ENCODE measurements around the gene LDLRAD3.

LDLRAD3 gene

DNA sequence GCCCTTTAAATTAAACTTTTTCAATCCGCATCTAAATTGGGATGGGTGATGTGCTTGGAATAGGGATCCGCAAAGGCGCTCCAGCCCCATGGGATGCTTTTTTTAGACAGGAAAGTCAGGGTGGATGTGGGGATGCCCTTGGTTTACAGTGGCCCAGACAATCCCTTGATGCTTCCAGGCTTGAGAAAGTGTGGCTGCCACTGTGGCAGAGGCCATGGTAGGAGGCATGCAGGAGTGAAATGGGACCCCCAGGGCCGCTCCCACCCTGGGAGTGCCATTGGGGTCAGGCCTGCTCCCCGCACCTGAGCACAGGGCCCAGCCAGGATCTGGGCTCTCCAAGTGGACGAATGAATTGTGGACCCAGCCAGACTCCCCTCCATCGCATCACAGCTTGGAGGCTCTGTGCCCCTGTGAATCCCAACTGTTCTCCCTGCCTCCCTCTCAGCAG lies 269.6 kb downstream of the LDLRAD3 start:
- DNase-seq (no peak), ATAC-seq (no peak)

- ATAC-seq: no peak
Measured at GRCh38 chr11:36214480-36214879, 270.6 kb downstream of the LDLRAD3 start.

DNA sequence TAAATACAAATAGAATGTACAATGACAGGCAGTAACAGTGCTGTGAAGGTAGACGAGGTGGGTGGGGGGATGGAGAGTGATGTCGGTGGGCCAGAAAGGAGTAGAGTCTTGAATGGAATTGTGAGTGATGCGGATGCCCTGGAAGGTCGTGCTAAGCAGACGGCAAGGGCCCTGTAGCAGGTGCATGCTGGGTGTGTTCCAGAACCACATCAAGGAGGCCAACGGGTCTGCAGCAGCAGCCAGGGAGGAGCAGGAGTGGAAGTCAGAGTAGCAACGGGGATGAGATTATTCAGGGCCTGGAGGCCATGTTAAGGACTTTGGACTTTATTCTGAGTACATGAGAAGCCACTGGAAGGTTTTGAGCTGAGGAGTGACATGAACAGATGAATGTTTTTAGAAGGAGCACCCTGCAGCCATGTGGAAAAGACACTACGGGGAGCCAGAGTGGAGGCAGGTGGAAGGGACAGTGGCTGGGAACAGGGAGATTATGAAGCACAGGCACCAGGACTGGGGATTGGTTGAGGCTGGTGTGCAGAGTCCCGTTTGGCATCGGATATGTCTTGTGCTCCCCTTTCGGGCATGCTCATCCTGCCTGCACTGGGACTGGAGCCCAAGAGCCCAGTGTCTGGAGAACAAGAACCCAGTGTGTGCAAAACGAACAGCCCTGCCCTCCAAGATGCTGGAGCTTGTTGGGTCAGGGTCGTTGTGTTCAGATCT lies 271.3 kb downstream of the LDLRAD3 start:
- DNase-seq: no peak
- no peak for ATAC-seq

More at GRCh38 chr11:36214480-36214879, 270.6 kb downstream of the LDLRAD3 start:
- no peak for DNase-seq

- DNase-seq (no peak), ATAC-seq (no peak)
Measured at GRCh38 chr11:36215693-36216060, 271.8 kb downstream of the LDLRAD3 start.

DNA sequence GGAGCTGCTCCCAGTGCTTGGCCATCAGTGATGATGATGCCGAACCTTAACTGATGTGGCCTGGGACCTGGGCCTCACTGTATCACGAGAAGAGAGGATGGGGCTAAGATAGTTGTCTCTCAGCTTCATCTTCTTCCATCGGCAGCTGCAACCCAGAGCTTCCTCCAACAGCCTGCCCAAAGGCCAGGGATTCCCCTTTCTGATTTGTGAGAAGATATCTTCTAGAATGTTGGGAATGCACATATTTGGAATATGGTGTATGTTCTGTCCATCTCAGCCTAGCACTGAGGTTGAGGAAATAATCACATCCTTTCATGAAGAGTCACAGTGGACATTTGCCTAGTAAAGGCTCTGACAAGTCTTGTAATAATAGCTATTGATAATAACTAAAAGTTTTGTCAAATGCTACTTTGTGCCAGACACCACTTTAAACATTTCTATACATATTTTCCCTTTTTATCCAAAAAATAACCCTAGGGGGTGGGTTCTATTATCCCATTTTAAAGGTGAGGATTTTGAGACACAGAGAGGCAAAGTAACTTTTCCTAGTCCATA lies 272.3 kb downstream of the LDLRAD3 start:
- ATAC-seq (no peak), DNase-seq (no peak)

- DNase-seq (no peak), ATAC-seq (no peak)
Measured at GRCh38 chr11:36218283-36218921, 274.5 kb downstream of the LDLRAD3 start.

DNA sequence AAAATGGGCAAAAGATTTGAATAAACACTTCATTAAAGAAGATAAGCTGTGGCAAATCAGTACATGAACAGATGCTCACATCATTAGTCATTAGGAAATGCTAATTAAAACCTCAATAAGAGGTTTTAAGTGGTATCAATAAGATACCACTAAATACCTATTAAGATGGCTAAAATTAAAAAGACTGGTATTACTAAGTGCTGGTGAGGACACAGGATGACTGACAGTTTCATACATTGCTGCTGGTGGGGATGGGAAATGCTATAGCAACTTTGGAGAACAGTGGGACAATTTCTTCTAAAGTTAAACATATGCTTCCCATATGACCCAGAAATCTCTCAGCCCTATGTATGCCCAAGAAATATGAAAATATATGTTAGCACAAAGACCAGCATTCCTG lies 276.1 kb downstream of the LDLRAD3 start:
- DNase-seq: no peak

GRCh38 chr11:36222831-36223635 lies 279.2 kb downstream of the LDLRAD3 start:
- ATAC-seq: no peak

More for the DNA sequence above, 276.1 kb downstream of the LDLRAD3 start:
- no peak for ATAC-seq

DNA sequence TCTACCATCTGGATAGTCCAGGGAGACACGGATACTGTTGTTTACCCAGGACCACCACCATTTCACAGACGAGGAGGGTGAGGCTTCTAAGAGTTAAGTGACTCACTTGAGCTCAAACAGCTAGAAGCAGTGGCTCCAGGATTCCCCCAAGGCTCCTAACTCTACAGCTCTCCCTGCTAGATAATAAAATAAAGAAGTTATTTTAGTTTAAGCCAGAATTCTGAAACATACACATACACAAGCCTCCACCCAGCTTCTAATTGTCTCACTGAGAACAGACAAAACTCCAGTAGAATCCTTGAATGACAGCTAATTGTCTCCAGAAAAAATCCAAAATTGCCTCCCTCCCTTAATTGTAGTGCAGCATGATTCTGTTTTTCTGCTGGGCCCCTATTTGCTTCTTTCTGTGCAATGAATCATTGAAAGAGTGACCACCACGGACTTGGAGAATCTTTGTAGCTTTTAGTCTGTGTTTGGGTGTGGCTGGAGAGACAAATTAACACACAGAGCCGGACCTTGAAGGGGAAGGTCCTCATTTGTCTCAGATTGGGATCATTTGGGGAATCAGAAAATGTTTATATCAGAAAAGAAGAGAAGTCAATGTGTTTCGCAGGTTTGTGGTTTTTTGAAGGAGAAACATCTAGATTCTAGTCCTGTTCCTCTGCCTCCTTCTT lies 280.5 kb downstream of the LDLRAD3 start:
- no peak for ATAC-seq
- no peak for DNase-seq

More at GRCh38 chr11:36222831-36223635, 279.2 kb downstream of the LDLRAD3 start:
- no peak for DNase-seq

- DNase-seq (no peak), ATAC-seq (no peak)
Measured at GRCh38 chr11:36227044-36227443, 283.2 kb downstream of the LDLRAD3 start.

- ATAC-seq (no peak), DNase-seq (no peak)
Measured at GRCh38 chr11:36228689-36229088, 284.8 kb downstream of the LDLRAD3 start.

- no peak for DNase-seq
- ATAC-seq: no peak
Measured at GRCh38 chr11:36229091-36229705, 285.3 kb downstream of the LDLRAD3 start.

GRCh38 chr11:36230779-36231699 lies 287.2 kb downstream of the LDLRAD3 start:
- DNase-seq (no peak), ATAC-seq (no peak)

GRCh38 chr11:36233204-36233603 lies 289.3 kb downstream of the LDLRAD3 start:
- ATAC-seq (no peak), DNase-seq (no peak)

DNA sequence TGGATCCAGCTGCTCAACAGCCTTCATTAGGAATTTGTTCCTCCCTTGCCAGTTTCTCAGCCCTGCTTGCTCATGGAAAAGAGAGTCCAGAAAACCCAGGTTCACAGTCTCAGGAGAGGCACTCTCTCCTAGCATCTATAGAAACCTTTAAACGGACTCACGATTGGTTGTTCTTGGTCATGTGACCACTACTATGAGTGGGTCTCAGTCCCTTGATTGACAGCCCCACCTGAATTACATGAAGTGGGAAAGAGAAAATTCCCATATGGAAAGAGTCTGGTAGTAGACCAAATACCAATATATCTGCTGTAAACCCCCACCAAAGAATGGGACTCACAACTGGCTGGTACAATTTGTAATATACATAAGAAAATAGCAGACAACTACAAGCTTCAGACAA lies 291.0 kb downstream of the LDLRAD3 start:
- ATAC-seq (no peak), DNase-seq (no peak)

DNA sequence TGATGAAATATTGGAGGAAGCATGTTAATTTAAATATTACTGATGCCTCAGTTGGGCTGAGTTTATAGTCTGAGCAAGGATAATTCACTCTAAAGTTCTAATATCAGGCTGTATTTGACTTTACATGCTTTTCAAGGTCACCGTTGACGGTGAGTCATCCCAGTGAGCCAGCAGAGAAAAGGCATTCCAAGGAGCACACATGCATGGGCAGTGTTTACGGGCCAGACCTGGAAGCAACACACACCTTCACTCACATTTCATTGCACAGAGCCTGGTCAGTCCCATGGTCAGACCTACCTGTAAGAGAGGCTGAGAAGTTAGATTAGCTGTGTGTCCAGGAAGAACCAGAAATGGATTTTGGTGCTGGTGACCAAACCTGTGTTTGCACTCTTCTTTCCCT lies 291.9 kb downstream of the LDLRAD3 start:
- ATAC-seq (no peak), DNase-seq (no peak)

DNA sequence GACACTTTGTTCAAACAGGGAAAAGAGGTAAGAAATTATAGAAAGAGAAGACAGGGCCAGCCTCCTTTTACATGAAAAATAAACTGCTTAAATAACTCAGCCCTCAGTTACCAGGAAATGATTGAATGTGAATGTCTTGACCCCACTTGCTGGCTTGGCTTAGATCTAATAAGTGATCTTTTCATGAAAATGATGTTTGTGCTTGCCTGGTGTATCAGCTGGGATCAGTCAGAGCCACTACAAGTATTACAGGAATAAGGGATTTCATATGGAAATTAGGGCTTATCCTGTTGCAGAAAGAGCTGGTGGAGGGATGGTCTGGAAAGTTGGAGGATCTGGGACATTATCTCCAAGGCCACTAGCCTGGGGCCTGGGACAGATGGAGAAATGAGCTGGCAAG lies 293.5 kb downstream of the LDLRAD3 start:
- no peak for DNase-seq
- no peak for ATAC-seq

GRCh38 chr11:36238036-36238631 lies 294.3 kb downstream of the LDLRAD3 start:
- ATAC-seq (no peak), DNase-seq (no peak)

DNA sequence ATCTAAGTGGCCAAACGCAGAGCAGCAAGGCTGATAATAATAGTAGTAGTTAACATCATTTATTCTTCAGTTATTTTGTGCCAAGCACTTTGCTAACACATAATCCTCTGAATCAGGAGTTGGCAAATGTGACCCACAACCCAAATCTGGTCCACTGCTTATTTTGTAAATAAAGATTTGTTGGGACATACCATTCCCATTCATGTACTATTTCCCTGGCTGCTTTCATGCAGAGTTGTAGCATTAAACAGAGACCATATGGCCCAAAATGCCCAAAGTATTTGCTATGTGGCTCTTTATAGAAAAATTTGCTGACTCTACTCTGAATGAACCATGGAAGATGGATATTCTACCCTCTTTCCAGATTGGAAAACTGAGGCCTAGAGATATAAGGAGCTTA lies 295.0 kb downstream of the LDLRAD3 start:
- DNase-seq (no peak), ATAC-seq (no peak)

GRCh38 chr11:36239636-36240035 lies 295.8 kb downstream of the LDLRAD3 start:
- DNase-seq: no peak
- no peak for ATAC-seq
